HG03457 (cell line): Measurements from ENCODE around the gene POLR2A.
"Not testable (repeated sequence)": the region's sequence is repeated elsewhere in the genome, so short reads cannot be mapped to it uniquely, and the experiment has no call there.

Source experiments
- ATAC-seq: cut with Tn5 transposase; IDR thresholded peaks from one replicate; pipeline ENCODE4 v1.9.1; 2021; ENCODE audit warnings: moderate number of reproducible peaks; ENCODE audit not compliant: unreplicated experiment

POLR2A gene

DNA sequence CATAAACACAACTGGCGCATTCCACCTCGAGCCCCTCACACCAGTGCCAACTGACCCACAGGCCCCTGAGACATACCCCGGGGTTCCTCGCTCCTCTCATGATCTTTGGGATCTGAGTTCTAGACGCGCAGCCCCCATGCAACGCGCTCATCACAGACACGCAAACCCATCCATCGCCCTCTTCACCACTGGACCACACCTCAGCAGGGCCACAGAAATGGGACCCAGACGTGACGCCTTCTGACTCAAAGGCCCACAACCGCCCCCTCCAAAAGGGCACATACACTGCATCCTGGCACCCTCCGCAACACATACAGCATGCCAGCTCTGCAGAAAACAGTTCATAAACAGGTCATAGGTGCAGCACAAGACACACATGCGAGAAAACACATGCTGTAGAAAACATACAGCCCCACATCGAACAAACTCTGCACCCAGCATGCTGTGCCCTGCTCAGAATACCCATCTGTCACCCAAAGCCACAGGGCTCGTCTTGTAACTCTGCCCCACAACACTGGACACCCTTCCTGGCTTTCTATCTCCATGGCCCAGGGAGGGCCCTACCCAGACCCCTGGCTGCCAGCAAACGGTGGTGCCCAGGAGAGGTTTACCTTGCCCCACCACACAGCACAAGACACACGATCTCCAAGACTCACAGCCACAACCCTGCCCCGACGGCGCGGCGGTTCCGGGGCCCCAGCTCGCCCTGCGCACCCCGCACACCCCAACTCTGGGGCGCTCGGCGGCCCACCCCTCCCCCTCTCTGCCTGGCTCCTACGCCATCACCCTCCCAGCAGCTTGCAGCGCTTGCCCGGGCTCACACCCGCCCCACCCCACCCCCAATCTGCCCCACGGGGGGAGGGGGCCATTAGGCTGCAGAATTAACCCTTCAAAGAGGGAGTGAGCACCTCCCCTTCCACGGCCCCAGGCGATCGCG is 5.6 kb upstream of the POLR2A start:
- no peak for ATAC-seq

DNA sequence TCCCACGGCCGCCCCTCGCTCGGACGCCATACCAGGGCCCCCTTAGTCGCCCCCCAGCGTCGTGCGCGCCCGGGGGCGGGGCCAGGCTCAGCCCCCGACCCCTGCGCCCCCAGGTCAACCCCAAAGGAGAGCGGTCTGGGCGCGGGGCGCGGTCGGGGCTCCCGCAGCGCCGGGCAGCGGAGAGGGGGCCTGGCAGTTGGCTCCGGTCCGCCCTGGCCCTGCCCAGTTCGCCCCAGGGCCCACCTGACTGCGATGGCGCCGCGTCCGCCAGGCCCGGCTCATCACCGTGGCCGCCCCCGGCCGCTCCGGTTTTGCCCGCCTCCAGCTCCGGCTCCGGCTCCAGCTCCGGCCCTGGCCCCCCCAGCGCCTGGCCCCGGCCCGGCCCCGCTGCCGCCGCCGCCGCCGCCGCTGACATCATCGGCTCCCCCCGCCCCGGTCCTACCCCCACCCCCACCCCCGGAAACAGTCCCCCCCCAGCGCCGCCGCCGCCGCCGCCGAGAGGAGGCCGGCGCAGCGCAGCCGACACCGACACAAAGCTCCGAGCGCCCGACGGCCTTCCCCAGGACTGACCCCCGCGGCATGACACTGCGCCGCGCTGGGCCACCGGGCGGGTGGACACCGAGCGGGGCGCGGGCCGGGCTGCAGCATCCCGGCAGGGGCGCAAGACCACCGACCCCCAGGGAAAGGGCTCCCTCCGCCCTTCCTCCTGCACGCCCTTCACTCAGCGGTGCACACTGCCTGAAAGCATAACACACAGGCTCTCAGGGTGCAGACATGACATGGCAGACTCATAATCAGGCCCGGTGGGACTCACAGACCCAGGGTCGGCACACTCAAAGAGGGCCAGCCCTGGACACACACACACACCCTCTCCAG is 4.7 kb upstream of the POLR2A start, which contains the start of gene ZBTB4:
TSS of gene ZBTB4 (minus strand) at position 419 of the 876 bp plus-strand sequence. CDS start 12,830 bp downstream, outside the sequence.
- ATAC-seq: no peak

DNA sequence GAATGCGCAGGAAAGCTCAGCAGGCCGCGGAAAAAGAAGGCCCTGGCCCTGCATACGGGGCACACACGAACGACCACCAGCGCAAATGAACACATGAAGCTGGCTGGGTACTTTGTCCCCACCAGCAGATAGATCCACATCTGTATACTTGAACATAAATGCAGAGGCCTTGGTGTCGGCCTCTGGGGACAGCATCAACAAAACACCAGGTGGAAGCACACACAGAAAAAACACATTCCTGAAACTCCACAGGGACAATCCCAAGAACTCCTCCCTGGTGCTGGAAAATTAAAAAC is 4.1 kb upstream of the POLR2A start:
- ATAC-seq: no peak

DNA sequence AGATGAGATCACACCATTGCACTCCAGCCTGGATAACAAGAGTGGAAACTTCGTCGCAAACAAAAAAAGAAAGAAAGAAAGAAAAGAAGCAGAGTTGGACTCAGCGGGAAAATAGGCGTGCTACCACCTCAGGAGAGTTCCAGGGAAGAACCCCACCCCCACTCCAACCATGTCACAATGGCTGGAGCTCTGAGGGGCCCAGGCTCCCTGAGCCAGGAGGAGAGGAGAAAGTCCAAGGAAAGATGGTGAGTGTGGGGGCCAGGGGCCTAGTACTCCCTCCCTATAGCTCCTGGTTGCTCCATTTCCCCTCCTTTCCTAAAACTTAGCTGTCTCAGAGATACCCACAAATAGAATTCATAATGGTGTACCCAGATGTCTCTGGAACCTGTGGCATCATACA is 2.9 kb upstream of the POLR2A start, which contains the start of gene SLC35G6:
TSS of gene SLC35G6 (plus strand) at position 172 of the 400 bp plus-strand sequence. CDS start at position 243, 71 bp downstream.
- ATAC-seq: not testable (repeated sequence)

DNA sequence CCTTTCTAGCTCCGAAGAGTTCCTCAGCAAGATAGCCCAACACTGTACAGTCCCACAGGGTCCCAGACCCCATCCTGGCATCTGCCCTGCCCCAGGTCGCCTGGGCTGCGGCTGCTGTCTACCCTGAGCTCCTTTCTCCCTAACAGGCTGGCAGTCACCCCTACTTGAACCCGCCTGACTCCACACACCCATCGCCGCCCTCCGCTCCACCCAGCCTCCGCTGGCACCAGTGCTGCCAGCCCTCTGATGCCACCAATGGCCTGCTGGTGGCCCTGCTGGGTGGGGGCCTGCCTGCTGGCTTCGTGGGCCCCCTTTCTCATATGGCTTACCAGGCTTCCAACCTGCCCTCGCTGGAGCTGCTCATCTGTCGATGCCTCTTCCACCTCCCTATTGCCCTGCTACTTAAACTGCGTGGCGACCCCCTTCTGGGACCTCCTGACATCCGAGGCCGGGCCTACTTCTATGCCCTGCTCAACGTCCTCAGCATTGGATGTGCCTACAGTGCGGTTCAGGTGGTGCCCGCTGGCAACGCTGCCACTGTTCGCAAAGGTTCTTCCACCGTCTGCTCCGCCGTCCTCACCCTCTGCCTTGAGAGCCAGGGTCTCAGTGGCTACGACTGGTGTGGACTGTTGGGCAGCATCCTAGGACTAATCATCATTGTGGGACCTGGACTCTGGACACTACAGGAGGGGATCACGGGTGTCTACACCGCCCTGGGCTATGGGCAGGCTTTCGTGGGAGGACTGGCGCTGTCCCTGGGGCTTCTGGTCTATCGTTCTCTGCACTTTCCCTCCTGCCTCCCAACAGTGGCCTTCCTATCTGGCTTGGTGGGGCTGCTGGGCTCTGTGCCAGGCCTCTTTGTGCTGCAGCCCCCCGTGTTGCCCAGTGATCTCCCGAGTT is 2.1 kb upstream of the POLR2A start:
- not testable (repeated sequence) for ATAC-seq

DNA sequence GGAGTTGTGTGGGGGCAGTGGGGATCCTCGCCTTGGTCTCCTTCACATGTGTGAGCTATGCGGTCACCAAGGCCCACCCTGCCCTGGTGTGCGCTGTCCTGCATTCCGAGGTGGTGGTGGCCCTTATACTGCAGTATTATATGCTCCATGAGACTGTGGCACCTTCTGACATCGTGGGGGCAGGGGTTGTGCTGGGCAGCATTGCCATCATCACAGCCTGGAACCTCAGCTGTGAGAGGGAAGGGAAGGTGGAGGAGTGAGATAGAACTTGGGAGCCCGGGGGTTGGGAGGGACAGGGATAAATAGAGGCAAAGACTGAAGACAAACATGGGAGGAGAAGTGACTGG is 1.5 kb upstream of the POLR2A start:
- ATAC-seq: not testable (repeated sequence)

DNA sequence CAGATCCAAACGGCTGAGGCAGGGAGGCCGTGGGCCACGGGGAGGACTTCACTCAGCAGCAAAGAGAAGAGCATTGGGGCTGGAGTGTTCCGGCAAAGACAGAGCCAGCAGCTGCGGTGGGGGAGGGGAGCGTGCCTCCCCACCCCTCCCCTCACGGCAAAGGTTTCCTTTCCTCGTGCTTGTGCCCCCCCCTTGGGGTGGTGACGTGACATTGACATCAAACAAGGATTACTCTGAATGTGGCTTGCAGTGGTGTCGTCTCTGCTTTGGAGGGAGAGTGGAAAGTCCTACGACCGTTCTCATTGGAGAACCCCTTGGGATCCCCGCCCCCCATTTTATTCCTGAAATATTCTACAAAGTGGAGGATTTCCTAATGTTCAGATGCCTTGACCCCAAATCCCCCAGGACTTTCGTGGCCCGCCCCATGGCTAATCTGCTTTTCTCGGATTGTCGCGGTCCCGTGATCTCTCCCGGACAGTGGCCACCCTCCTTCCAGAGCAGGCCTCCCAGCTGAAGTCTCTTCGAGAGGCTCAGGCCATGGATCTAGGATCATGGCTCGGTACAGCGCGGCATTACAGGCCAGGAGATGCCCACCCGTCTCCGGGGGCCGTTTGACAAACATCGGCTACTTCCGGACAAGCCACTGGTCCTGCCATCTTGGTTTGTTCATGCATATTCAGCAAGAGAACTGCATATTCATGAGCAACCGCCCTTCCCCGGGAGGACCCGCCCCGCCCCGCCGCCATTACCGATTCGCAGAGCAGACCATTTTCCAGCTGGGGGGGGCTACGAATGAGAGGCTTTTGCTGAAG is 705 bp upstream of the POLR2A start:
- peak; percentile 12 for ATAC-seq

DNA sequence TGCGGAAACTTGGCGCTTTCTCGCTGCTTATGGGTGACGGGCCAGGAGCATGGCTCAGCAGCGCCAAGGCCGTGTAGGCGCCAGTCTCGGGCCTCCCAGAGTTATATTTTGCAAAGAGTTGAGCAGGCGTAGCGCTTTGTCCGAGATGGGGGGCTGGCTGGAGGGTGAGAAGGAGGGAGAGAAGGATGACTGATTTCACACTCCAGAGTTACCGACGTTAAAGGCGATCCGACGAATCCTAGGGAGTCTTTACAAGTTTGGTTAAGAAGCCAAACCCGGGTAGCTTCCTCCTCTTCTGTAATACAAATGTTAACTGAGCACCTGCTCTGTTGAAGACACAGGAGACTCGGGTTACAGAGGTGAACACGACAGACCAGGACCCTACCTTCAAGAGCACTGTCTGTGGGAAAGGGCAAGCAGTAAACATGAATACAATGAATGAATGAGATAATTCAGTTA is 782 bp downstream of the POLR2A start:
- no peak for ATAC-seq

DNA sequence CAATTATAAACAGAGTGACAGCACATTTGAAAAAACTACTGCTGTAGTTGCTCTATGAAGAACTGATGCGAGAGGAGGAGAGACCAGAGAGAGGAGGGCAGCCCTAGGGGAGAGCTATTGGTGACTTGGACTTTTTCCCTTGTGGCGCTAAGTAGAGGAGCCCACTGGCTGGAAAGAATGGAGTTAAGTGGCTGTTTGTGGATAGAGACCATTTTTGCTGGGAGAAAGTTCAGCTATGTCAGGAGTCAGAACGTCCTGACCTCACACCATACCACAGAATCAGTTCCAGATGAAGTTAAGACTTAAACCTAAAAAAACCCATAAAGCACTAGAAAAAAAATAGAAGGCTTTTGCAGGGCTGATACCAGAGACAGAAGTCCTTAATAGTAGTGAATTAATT is 2.0 kb downstream of the POLR2A start:
- no peak for ATAC-seq

DNA sequence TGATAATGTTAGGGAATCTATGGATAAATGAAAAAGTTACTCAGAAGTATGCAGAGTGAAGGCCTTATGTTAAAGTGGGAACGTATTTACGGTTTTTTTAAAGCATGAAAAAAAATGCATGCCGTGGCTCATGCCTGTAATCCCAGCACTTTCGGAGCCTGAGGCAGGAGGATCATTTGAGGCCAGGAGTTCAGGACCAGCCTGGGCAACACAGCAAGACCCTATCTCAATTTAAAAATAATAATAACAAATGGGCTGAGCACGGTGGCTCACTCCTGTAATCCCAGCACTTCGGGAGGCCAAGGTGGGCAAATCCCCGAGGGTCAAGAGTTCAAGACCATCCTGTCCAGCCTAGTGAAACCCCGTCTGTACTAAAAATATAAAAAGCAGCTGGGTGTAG is 6.0 kb downstream of the POLR2A start:
- ATAC-seq: no peak

DNA sequence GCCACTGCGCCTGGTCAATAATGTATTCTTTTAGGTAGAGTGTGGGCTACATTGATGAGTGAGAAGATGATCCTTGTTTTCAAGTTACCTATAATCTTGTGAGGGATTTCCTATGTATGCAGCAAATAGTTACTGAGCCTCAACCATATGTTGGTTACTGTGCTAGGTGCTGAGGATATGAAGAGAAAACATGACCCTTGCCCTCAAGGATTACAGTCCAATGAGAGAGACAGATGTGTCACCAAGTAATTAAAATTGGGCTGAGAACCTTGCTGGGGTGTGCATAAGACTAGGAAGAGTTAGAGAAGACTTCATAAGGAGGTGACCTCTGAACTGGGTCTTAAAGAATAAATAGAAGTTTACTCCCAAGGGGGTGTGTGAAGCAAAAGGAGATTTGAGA is 7.4 kb downstream of the POLR2A start:
- no peak for ATAC-seq

DNA sequence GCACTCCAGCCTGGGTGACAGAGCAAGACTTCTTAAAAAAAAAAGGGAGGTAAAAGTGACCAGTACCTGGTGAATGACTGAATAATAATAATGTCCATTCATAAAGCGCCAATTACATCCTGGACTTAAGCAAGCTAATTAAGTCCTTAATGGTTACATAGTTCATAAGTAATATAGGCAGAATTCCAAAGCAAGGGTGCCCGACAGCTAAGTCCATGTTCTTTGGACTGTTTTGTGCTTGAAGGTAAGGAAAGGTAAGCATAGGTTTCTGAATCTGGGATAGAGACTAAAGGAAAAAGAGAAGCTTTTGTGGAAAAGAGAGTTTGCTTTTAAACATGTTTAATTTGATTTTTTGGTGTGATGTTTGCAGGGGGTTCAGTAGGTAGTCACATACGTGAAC is 9.8 kb downstream of the POLR2A start:
- no peak for ATAC-seq

DNA sequence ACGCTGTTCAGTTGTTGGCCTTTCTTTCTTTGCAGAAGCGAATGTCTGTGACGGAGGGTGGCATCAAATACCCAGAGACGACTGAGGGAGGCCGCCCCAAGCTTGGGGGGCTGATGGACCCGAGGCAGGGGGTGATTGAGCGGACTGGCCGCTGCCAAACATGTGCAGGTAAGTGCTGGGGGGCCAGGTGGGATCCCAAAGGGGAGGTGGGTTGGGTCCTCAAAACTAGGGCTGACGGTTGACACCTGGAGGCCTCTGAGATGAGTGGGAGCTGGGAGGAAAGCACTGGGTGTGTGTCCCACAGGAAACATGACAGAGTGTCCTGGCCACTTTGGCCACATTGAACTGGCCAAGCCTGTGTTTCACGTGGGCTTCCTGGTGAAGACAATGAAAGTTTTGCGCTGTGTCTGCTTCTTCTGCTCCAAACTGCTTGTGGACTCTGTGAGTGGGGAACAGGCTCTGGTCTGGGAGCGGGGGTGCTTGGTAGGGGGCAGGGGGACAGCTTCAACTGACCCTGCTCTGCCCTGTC is 11.8 kb downstream of the POLR2A start:
- ATAC-seq: no peak

DNA sequence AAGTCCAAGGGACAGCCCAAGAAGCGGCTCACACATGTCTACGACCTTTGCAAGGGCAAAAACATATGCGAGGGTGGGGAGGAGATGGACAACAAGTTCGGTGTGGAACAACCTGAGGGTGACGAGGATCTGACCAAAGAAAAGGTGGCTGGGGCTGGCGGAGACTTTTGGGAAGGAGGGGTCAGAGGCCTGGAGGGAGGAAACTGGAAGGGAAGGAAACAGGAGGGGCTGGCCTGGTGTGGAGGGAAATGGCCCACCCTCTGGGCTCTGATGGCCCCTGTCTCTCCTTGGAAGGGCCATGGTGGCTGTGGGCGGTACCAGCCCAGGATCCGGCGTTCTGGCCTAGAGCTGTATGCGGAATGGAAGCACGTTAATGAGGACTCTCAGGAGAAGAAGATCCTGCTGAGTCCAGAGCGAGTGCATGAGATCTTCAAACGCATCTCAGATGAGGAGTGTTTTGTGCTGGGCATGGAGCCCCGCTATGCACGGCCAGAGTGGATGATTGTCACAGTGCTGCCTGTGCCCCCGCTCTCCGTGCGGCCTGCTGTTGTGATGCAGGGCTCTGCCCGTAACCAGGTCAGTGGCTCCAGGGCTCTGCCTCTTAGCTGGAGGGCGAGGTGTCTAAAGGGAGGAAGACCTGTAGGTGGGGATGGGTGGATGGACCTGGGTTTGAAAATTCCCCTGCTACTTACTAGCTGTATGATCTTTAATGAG is 12.5 kb downstream of the POLR2A start:
- no peak for ATAC-seq

DNA sequence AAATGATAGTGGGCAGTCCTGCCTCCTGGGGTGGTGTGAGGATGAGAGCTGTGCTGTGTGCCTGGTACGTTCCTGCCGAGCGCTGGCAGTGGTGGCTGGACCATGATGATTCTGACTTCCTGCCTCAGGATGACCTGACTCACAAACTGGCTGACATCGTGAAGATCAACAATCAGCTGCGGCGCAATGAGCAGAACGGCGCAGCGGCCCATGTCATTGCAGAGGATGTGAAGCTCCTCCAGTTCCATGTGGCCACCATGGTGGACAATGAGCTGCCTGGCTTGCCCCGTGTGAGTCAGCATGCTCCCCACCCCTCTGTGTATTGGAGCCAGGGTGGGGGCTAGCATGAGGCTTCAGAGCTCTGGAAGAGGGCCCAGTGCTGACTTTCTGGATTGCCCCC is 13.1 kb downstream of the POLR2A start:
- no peak for ATAC-seq

DNA sequence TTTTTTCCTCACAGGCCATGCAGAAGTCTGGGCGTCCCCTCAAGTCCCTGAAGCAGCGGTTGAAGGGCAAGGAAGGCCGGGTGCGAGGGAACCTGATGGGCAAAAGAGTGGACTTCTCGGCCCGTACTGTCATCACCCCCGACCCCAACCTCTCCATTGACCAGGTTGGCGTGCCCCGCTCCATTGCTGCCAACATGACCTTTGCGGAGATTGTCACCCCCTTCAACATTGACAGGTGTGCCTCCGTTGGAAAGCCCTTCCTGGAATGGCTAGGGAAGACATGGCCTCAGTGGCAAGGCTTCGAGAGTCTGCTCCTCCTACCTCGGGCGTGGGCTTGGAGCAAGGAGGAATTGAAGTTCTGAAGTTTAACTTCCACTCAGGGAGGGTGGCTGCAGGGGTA is 13.5 kb downstream of the POLR2A start:
- ATAC-seq: no peak

DNA sequence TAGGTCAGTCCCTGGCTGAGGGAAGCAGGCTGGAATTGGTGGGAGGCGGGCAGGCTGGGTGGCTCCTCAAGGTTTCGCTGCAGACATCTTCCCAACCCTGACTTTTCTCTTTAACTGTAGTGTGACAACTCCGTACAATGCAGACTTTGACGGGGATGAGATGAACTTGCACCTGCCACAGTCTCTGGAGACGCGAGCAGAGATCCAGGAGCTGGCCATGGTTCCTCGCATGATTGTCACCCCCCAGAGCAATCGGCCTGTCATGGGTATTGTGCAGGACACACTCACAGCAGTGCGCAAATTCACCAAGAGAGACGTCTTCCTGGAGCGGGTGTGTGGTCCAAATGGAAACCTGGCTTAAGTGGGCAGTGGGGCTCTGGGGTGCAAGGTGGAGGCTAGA is 15.0 kb downstream of the POLR2A start:
- ATAC-seq: no peak

DNA sequence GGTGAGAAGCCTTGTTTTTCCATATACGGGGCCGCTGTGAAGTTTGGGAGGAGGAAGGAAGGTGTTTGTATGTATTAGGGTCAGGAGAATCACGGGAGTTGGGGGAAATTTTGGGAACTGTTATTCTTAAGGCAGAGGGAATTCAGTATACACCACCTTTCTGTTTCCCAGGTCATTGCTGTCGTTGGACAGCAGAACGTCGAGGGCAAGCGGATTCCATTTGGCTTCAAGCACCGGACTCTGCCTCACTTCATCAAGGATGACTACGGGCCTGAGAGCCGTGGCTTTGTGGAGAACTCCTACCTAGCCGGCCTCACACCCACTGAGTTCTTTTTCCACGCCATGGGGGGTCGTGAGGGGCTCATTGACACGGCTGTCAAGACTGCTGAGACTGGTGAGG is 17.6 kb downstream of the POLR2A start:
- ATAC-seq: no peak
